GM19035 (cell line): ENCODE results near the gene PCBP3.
"Not testable (repeated sequence)": the region's sequence is repeated elsewhere in the genome, so short reads cannot be mapped to it uniquely, and the experiment has no call there.

Experiments used
- ATAC-seq: cut with Tn5 transposase; IDR thresholded peaks from one replicate; pipeline ENCODE4 v1.9.1; 2021; ENCODE audit not compliant: unreplicated experiment

Gene PCBP3

DNA sequence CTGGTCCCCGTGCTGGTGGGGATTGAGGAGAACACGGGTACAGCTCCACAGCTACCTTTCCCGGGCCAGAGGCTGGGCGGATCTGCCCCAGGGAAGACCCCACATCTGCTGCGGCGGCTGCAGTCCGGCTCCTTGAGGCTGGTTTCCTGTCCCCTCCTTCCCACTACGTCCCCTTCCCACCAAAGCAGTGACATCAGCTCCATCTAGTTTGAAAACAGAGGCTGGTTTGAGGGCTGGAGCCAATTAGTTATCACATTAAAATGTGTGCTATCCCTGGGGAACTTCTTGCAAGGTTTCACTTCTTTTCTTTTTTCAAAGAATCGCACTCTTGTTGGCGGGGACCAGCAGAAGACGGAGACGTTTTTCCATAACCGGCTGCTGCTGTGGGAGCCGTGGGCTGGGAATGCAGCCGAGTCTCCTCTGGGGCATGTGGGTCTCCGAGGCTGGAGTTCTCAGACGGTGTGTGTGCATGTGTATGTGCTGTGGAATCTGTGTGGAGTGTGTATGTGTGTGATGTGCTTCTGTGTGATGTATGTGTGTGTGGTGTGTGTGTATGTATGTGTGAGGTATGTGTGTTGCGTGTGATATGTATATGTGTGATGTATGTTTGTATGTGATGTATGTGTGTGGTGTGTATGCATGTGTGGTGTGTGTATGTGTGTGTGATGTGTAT, 8.9 kb upstream of the PCBP3 start:
- ATAC-seq: no peak

DNA sequence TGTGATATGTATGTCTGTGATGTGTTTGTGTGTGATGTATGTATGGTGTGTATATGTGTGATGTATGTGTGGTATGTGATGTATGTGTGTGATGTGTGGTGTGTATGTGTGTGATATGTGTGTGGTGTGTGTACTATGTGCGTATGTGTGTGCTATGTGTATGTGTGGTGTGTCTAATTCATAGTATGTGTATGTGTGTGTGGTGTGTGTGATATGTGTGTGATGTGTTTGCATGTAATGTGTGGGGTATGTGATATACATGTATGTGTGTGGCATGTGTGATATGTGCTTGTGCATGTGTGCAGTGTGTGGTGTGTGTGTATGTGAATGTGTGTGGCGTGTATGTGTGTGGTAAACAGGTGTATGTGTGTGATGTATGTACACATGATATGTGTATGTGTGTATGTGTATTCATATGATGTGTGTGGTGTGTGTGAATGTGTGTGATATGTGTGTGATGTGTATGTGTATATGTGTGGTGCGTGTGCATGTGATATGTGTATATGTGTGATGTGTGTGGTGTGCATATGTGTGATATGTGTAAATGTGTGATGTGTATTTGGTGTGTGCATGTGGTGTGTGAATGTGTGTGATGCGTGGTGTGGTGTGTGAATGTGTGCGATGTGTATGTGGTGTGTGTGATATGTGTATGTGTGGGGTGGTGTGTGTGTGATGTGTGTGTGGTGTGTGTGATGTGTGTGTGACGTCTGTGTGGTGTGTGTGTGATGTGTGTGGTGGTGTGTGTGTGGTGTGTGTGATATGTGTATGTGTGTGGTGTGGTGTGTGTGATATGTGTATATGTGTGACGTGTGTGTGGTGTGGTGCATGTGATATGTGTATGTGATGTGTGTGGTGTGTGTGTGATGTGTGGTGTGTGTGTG, 8.0 kb upstream of the PCBP3 start:
- no peak for ATAC-seq

DNA sequence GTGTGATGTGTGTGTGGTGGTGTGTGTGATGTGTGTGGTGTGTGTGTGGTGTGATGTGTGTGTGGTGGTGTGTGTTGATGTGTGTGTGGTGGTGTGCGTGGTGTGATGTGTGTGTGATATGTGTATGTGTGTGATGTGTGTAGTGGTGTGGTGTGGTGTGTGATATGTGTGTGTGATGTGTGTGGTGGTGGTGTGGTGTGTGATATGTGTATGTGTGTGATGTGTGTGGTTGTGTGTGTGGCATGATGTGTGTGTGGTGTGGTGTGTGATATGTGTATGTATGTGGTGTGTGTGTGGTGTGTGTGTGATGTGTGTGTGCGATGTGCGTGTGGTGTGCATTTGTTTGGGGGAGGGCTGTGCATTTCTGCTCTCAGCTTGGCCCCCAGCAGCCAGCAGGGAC, 7.1 kb upstream of the PCBP3 start:
- no peak for ATAC-seq

DNA sequence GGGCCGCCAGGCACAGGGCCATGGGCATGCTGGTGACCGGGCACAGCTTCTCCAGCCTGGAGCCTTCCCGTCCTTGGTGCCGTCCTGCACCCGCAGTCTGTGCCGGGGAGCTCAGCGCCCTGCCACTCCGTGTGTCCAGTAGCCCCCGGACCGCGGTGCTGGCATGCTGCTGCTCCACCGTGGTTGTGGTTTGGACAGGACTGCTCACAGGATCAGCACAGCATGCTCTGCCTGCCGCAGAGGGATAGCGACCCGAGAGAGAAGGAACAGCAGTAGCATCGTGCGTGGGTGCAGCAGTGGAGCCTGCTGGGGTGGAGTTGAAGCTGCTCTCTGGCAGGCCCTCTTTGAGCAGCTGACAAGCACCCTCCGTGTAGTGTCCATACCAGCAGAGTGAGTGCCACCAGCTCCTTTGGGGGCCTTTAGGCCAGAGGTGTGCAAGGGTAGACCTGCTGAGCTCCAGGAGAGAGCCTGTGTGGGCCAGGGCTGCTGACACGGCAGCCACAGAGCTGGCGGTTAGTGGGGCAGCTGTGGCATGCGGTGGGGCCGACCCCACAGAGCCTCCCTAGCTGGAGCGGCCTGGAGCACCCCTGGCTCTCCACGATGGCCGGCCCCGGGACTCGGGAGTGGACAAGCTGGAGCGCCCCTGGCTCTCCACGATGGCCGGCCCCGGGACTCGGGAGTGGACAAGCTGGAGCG, 6.4 kb upstream of the PCBP3 start:
- no peak for ATAC-seq

DNA sequence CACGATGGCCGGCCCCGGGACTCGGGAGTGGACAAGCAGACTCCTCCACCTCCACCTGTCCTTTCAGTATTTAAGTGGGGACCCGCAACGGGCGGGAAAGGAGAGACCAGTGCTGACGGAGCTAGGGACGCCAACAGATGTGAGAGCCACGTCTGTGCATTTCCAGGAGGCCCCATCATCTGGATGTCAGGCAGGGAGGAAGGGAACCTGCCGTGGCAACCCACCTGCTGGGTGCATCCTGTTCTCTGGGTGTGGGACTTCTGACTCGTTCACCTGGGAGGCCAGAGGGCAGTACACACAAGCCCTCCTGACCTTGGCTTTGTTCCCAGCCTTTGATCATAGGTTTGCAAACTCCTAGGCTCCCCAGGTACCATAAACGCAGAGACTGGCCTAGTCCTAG, 5.6 kb upstream of the PCBP3 start:
- ATAC-seq: no peak

DNA sequence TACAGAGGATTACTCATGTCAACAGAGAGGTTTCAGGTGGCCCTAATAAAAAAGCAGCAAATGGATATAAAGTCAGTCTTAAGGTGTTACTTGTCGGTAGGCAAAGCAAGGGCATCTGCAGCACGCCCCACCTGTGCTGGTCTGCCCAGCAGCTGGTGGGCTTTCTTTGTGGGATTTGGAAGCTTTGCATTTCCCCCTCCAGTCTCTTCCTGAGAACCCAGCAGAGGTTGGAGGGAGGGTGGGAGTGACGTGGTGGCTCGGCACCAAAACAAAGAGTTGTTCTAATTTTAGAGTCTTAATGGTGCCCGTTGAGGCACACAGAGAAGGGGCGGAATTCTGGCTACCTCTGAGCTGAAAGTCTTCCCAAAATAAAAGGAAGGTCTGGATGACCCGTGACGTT, 4.8 kb upstream of the PCBP3 start:
- ATAC-seq: no peak

DNA sequence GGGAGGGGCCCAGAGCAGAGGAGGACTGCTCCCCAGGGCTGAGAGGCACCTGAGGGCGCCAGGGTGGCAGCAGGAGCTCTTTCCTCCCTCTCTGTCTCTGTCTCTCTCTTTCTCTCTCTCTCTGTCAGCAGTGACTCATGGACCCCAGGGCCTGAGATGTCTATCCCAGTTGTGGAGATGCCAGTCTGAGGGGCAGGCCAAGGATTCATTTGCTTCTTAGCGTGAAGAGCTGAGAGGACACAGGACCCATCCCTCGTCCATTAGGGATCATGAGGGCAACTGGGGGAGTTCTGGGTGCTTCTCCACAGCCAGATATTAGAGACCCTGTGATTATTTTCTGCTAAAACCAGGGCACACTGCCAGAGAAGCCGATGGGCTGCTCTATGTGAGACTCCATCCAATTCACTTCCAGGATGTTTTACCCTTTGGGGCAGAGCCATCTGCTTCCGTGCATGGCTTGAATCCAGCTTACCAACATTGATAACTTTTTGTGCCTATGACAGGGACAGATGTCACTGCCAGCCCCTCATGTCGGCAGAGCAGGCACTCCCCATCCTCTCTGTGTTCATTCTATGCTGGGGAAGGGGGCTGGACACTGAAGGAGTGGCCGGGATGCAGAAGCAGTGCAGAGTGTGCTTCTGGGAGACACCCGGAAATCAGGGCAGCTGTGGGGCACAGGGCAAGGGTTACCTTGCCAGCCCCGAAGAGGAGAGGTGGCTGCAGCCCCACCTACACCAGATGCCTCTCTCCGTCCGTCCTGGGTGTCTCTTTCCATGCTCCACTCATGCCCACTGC, 4.1 kb upstream of the PCBP3 start:
- ATAC-seq: no peak

DNA sequence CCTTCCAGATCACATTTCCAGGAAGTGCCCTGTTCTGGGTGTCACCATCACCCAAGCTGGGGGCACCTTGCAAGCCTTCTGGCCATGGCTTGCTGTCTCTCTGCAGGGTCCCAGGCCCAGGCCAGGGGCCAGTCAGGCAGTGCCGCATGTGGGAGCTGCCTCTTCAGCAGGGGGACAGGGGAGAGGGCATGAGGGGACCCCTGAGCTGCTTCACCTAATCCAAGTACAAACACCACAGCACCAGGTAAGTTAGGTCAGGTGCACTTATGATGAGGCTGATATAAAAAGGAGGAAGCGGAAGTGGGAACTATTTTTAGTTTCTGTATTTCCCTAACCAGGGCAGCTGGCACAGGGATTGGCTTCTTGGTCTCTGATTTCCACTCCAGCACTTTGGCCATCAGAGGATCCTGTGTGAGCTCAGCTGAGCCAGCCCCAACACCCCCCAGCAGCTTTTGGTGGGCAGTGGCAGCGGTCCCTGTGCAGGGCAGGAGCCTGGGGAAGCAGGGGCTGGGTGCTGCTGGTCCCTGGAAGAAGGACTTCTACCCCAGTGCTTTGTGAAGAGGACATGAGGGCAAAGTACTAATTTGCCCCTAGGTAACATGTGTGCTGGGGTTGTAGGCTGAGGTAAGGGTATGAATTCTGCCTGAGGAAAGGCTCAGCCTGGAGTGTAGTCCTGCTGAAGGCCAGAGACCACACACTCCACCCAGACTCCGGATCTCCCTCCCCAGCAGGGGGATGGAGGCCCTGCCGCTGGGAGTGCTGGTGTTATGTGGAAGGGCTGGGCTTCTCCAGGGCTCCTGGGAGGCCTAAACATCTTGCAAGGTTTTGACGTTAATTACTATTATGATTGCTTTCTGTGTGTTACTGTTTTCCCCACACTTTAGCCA, 3.3 kb upstream of the PCBP3 start:
- no peak for ATAC-seq

DNA sequence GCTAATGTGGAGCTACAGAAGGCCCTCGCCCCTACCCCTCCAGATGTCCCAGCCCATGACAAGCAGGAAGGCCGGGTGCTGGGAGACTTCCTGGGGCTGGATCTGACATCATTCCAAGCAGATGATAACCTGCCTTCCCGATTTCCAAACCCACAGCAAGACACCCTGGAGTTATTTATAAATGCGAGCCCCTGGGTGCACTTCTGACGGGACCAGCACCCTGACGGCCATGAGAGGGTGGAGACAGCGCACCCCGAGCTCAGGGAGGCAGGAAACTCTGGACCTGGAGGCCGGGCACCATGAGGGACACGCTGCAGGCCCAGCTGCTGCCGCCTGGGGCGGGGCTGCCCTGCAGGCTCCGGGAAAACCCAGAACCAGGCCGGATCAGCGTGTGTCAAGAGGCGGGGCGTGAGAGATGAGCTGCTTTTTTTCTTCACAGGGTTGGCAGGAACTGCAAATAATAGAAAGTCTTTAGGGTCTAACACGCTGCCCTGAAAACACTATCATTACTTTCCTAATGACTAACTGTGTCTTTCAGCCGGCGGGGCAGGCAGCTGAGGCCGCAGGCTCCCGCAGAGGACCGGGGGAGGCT, 2.5 kb upstream of the PCBP3 start:
- ATAC-seq: no peak

DNA sequence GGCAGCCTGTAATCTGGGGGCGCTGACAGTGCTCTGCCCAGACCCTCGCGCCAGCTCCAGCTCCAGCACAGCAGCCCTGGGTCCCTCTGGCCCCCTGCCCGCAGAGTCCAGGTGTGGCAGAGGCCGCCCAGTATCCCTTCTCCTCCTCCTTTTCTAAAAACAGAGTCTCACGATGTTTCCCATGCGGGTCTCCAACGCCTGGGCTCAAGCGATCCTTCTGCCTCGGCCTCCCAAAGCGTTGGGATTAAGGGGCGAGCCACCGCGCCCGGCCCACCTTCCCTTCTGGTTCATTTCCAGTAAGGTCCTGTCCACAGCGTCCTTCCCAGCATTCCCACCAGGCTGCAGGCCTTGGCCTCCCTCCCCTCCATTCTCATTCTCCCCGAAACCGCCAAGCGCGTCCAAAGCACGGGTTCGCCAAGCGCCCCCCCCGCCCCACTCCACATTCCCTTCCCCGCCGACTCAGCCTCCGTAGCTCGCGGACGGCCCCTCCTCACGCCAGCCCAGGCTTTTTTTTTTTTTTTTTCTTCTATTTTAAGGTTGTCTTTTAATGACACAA, 2.0 kb upstream of the PCBP3 start:
- no peak for ATAC-seq

DNA sequence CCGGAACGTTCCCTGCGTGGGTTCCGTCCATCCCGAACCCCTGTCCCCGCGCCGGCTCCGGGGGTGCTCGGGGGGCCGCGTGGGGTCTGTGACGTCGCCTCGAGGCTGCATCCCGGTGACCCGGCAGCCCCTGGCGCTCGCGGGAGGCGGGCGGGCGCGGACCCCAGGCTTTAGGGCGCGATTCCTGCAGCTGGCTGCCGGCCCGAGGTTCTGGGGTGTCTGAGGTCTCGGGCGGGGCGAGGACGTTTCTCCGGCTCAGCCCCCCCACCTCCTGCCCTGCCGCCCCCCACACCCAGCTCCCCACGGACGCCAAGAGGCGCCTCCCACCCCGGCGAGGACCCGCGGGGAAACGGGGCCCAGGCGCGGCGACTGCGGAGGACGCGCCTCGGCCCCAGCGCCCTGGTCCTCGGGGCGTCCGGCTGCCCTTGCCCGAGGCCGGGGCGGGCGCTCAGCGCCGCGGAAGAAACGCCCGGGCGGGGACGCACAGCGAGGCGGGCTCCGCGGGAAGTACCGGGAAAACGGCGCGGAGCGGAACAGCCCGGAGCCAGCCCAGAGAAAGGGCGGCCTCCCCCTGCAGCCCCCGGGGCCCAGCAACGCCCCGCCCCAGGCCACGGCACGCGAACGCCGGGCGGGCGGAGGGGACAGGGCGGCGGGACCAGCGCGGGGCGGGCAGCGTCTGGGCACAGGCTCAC, 1.3 kb upstream of the PCBP3 start:
- ATAC-seq: no peak

DNA sequence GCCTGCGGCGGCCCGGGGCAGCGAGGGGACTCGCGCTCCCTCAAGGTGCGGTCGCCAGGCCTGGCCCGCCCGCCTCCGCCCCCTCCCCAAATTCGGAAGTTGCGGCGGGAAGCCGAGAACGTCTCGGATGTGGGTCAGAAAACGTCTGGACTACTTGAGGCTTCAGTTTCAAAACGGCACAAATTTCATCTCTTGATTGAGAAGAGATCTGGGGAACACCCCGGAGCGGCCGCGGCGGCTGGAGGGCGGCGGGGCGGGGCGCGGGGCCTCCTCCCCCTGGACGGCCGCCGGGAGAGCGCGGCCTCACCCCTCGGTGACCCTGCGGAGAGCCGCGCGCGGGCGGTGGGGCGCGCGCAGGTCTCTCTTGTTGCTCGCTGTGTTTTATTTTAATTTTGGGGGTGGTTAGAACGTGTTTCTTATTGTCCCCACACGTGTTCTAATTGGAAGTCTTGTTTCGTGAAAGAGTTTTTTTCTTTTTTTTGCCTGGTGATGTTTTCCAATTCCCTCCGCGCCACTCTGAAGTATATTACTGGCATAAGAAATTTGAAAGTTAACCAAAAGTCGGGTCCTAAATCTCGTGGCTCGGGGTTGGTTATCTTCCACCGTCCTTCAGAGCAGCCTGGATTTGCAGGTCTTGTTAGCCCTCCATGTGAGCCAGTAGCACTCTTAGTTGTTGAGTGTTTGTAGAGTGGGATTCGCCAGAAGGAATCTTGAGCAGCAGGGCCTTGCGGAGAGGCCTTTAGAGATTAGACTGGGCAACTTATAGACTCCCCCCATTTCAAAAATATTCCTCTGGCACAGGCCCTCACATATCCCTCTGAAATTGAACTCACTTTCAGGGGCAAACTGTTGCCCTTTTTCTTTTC, 749 bp downstream of the PCBP3 start:
- no peak for ATAC-seq

DNA sequence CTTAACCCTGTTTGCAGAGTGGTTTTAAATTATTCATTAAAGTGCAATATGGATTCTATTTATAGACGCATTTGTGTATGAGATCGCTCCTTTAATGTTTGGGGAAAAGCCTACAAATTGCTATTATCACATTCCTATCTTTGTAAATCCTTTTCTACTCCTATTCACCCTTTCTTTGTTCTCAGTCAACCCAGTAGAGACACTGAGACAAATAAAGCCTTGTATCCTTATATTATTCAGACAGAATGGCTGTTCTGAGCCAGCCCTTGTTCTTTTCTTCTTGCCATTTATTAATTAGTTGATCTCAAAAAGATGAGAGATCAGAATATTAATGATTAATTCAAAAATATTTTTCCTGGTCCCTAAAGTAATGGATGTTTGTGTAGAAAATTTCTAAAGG, 8.4 kb downstream of the PCBP3 start:
- ATAC-seq: no peak

DNA sequence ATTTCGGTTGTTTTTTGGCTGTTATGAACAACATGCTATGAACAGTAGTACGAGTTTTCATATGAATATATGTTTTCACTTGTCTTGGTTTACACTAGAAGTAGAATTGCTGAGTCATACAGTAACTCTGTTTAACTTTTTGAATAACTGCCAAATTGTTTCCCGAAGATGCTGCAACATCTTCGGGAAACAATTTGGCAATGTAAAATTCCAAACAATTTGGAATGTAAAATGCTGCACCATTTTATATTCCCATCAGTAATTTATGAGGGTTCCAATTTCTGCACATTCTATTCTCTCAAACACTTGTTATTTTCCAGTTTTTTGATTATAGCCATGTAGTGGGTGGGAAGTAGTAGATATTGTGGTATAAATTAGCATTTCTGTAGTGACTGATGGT, 11.6 kb downstream of the PCBP3 start:
- no peak for ATAC-seq

DNA sequence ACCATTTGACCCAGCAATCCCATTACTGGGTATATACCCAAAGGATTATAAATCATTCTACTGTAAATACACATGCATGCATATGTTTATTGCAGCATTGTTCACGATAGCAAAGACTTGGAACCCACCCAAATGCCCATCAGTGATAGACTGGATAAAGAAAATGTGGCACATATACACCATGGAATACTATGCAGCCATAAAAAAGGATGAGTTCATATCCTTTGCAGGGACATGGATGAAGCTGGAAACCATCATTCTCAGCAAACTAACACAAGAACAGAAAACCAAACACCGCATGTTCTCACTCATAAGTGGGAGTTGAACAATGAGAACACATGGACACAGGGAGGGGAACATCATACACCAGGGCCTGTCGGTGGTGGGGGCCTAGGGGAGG, 12.6 kb downstream of the PCBP3 start:
- not testable (repeated sequence) for ATAC-seq

DNA sequence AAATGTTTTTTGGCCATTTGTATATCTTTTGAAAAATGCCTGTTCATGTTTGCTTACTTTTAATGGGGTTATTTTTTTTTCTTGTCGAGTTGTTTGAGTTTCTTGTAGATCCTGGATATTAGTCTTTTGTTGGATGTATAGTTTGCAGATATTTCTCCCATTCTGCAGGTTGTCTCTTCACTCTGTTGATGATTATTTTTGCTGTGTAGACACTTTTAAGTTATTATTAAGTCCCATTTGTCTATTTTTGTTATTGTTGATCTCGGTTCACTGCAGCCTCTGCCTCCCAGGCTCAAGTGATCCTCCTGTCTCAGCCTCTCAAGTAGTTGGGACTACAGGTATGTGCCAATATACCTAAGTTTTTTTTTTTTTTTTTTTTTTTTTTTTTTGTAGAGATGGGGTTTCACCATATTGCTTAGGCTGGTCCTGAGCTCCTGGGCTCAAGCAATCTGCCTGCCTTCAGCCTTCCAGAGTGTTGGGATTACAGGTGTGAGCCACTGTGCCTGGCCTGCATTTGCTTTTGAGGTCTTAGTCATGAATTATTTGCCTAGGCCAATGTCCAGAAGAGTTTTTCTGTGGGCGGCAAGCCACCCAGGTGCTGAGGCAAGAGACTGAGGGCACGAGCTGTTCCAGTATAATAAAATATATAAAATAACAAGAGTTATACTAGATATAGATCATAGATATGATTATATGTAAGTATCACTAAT, 18.5 kb downstream of the PCBP3 start:
- ATAC-seq: not testable (repeated sequence)

DNA sequence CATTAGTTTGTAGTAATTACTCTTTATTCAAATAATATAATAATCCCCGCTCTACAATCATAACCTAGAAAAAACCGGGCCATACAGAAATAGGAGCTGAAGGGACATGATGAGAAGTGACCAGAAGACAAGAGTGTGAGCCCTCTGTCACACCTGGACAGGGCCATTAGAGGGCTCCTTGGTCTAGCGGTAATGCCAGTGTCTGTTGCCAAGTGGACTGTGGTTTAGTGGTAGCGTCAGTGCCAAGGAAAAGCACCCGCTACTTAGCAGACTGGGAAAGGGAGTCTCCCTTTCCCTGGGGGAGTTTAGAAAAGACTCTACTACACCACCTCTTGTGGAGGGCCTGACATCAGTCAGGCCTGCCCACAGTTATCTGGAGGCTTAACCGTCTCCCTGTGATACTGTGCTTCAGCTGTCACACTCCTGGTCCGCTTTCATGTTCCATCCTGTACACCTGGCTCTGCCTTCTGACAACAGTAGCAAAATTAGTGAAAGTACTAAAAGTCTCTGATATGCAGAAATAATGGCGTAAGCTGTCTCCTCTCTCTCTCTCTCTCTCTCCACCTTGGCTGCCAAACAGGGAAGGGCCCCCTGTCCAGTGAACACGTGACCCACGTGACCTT, 19.2 kb downstream of the PCBP3 start:
- ATAC-seq: not testable (repeated sequence)
